HCT116 (cell line): ENCODE data around the gene CTNNA1.

ENCODE experiments used
- CEBPB ChIP-seq: IDR thresholded peaks from 2 replicates; pipeline ENCODE4 v1.6.1; 2012; ENCODE audit warnings: low read depth
- JUND ChIP-seq: IDR thresholded peaks from 2 replicates; pipeline ENCODE4 v1.6.1; 2012
- POLR2AphosphoS5 ChIP-seq: IDR thresholded peaks from 2 replicates; pipeline ENCODE4 v1.6.1; 2011; ENCODE audit warnings: mild to moderate bottlenecking, low read depth, low read length, moderate library complexity
- RAD21 ChIP-seq: IDR thresholded peaks from 2 replicates; pipeline ENCODE4 v1.6.1; 2012; ENCODE audit warnings: low read depth, mild to moderate bottlenecking
- SIN3A ChIP-seq: IDR thresholded peaks from 2 replicates; pipeline ENCODE4 v1.6.1; 2012; ENCODE audit warnings: low read depth
- ZFX ChIP-seq: fragments of 450-650 bp; IDR thresholded peaks from 2 replicates; pipeline ENCODE4 v1.6.1; 2017
- ZNF274 ChIP-seq: fragments of 200-500 bp; sonication (Bioruptor generic); IDR thresholded peaks from 2 replicates; pipeline ENCODE4 v1.6.1; 2014; ENCODE audit warnings: mild to moderate bottlenecking, low read depth, low read length, inconsistent platforms
- TF ChIP-seq, protein P1 (sequence below), 3 experiments: fragments of 200-600 bp in 1 of 3; sonication (generic) in 1 of 3; IDR thresholded peaks in 2 of 3; conservative IDR thresholded peaks in 1 of 3; 2 replicates each; pipeline ENCODE4 v1.5.1; 2012 to 2017; ENCODE audit warnings: low read depth in 2 of 3, low read length in 2 of 3, antibody characterized with exemption in 1 of 3, borderline replicate concordance in 1 of 3, control low read depth in 1 of 3, mild to moderate bottlenecking in 1 of 3, mixed read lengths in 1 of 3, mixed run types in 1 of 3, moderate library complexity in 1 of 3; ENCODE audit not compliant: insufficient read depth in 1 of 3
- TF ChIP-seq, protein P2 (sequence below): IDR thresholded peaks from 2 replicates; pipeline ENCODE4 v1.6.1; 2012
- TF ChIP-seq, protein P3 (sequence below): IDR thresholded peaks from 2 replicates; pipeline ENCODE4 v1.6.1; 2012; ENCODE audit warnings: low read depth

DNA sequence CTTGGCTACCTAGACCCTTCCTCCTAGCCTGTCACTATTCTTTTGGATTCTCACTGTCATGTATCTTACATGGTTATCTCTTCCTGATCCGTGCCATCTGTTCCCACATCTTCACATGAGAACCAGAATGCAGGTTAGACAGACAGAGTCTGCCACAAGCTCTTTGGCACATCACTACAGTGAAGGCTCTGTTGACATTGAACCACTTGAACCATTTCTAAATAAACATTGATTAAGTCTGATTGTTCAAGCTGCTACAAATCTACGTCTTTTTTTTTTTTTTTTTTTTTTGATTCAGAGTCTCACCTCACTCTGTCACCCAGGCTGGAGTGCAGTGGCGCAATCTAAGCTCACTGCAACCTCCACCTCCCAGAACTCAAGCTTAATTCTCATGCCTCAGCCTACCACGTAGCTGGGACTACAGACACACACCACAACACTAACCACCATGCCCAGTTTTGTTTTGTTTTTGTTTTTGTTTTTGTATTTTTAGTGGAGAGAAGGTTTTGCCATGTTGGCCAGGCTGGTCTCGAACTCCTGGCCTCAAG, 207.0 kb downstream of the CTNNA1 start:
- TF ChIP-seq, protein P1, sequence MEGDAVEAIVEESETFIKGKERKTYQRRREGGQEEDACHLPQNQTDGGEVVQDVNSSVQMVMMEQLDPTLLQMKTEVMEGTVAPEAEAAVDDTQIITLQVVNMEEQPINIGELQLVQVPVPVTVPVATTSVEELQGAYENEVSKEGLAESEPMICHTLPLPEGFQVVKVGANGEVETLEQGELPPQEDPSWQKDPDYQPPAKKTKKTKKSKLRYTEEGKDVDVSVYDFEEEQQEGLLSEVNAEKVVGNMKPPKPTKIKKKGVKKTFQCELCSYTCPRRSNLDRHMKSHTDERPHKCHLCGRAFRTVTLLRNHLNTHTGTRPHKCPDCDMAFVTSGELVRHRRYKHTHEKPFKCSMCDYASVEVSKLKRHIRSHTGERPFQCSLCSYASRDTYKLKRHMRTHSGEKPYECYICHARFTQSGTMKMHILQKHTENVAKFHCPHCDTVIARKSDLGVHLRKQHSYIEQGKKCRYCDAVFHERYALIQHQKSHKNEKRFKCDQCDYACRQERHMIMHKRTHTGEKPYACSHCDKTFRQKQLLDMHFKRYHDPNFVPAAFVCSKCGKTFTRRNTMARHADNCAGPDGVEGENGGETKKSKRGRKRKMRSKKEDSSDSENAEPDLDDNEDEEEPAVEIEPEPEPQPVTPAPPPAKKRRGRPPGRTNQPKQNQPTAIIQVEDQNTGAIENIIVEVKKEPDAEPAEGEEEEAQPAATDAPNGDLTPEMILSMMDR (IDR thresholded peaks at IDR 0.05 in 2 of 3, conservative IDR thresholded peaks at IDR 0.05 in 1 of 3; ENCODE audit: borderline replicate concordance in 1 of 3, insufficient read depth in 1 of 3, low read depth in 2 of 3, low read length in 2 of 3) = no peak
- TF ChIP-seq ZFX (no peak), CEBPB (no peak), JUND (no peak), POLR2AphosphoS5 (no peak), RAD21 (no peak), SIN3A (no peak), ZNF274 (no peak)
- TF ChIP-seq, protein P2, sequence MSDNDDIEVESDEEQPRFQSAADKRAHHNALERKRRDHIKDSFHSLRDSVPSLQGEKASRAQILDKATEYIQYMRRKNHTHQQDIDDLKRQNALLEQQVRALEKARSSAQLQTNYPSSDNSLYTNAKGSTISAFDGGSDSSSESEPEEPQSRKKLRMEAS = no peak
- TF ChIP-seq, protein P3, sequence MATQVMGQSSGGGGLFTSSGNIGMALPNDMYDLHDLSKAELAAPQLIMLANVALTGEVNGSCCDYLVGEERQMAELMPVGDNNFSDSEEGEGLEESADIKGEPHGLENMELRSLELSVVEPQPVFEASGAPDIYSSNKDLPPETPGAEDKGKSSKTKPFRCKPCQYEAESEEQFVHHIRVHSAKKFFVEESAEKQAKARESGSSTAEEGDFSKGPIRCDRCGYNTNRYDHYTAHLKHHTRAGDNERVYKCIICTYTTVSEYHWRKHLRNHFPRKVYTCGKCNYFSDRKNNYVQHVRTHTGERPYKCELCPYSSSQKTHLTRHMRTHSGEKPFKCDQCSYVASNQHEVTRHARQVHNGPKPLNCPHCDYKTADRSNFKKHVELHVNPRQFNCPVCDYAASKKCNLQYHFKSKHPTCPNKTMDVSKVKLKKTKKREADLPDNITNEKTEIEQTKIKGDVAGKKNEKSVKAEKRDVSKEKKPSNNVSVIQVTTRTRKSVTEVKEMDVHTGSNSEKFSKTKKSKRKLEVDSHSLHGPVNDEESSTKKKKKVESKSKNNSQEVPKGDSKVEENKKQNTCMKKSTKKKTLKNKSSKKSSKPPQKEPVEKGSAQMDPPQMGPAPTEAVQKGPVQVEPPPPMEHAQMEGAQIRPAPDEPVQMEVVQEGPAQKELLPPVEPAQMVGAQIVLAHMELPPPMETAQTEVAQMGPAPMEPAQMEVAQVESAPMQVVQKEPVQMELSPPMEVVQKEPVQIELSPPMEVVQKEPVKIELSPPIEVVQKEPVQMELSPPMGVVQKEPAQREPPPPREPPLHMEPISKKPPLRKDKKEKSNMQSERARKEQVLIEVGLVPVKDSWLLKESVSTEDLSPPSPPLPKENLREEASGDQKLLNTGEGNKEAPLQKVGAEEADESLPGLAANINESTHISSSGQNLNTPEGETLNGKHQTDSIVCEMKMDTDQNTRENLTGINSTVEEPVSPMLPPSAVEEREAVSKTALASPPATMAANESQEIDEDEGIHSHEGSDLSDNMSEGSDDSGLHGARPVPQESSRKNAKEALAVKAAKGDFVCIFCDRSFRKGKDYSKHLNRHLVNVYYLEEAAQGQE = no peak
